Esophagus squamous epithelium (tissue), 4 donors: ENCODE results near the gene MALL.
"Not testable (repeated sequence)": the region's sequence is repeated elsewhere in the genome, so short reads cannot be mapped to it uniquely, and the experiment has no call there.

Experiments used
- POLR2A ChIP-seq, 4 donors: fragments of 450-650 bp; IDR thresholded peaks; one replicate each; pipeline ENCODE4 v1.6.1; 2017; ENCODE audit warnings: antibody characterized with exemption in 4 of 4, mild to moderate bottlenecking in 4 of 4, moderate library complexity in 3 of 4
- TF ChIP-seq, protein P1 (sequence below), 6 experiments: fragments of 450-650 bp in 4 of 6; fragments of 200-600 bp in 2 of 6; sonication (generic) in 2 of 6; IDR thresholded peaks; one replicate each; pipeline ENCODE4 v1.5.1; 2016 to 2019; ENCODE audit warnings: antibody characterized with exemption in 6 of 6, mild to moderate bottlenecking in 4 of 6, moderate library complexity in 4 of 6

- TF ChIP-seq POLR2A (IDR thresholded peaks at IDR 0.05) = not testable (repeated sequence)
- TF ChIP-seq, protein P1, sequence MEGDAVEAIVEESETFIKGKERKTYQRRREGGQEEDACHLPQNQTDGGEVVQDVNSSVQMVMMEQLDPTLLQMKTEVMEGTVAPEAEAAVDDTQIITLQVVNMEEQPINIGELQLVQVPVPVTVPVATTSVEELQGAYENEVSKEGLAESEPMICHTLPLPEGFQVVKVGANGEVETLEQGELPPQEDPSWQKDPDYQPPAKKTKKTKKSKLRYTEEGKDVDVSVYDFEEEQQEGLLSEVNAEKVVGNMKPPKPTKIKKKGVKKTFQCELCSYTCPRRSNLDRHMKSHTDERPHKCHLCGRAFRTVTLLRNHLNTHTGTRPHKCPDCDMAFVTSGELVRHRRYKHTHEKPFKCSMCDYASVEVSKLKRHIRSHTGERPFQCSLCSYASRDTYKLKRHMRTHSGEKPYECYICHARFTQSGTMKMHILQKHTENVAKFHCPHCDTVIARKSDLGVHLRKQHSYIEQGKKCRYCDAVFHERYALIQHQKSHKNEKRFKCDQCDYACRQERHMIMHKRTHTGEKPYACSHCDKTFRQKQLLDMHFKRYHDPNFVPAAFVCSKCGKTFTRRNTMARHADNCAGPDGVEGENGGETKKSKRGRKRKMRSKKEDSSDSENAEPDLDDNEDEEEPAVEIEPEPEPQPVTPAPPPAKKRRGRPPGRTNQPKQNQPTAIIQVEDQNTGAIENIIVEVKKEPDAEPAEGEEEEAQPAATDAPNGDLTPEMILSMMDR (IDR thresholded peaks at IDR 0.05) = not testable (repeated sequence)
Observed at GRCh38 chr2:110050222-110050621, 65.4 kb downstream of the MALL start.
